HepG2 (cell line): ENCODE measurements around the gene DPEP3. TPM values are rescaled to one million over a fixed set of nuclear protein-coding genes. Genes with fewer than 3 reads are reported as not detected.
A peak's percentile ranks its signal among the peaks of the same experiment; 100 is the strongest.

Source experiments
- ATAC-seq: fragments of 200-7000 bp; cut with Tn5 transposase; 3 replicates; pipeline ENCODE4 v1.9.1; 2020; ENCODE audit warnings: mild to moderate bottlenecking, moderate library complexity
- BruUV-seq: library from RNA; stranded (reverse); fragments of 400-500 nt; replicated peaks from 2 replicates; lab custom pipeline; 2021; lab: Mats Ljungman, UMichigan
- CTCF ChIA-PET: fragments of 300-600 bp; formaldehyde crosslinking; extraction: SDS; loops from one replicate; lab custom pipeline; 2021; ENCODE audit warnings: low total read pairs, inconsistent platforms, low intra/inter-chr PET ratio; lab: Yijun Ruan, JAX
- POLR2A ChIA-PET: fragments of 350-600 bp; sonication (Branson Sonifier 250); formaldehyde crosslinking; loops from one replicate; lab custom pipeline; 2020; ENCODE audit warnings: antibody characterized with exemption, inconsistent platforms; lab: Yijun Ruan, JAX
- DNase-seq: peaks from one replicate; pipeline ENCODE4 v3.0.0-alpha.2; 2015; ENCODE audit warnings: low spot score
- FAIRE-seq: peaks from 3 replicates; lab custom pipeline; 2011; peaks lifted over from hg19 to GRCh38; lab: Jason Lieb, UNC
- H2AFZ ChIP-seq: one replicate; pipeline ENCODE4 v1.6.1; 2011; ENCODE audit warnings: low read length, inconsistent platforms
- H3K27ac ChIP-seq: fragments of 300-600 bp; 3 replicates; pipeline ENCODE4 v1.8.0; 2011; ENCODE audit warnings: mixed run types, mild to moderate bottlenecking, mixed read lengths, low read length, inconsistent platforms; ENCODE audit not compliant: insufficient read depth; ENCODE audit errors: extremely low read length
- H3K27me3 ChIP-seq, 2 experiments: fragments of 200-600 bp in 1 of 2; 2 replicates in 1 of 2; 3 replicates in 1 of 2; pipeline versions ENCODE4 v1.6.0 to v1.8.0; 2011; ENCODE audit warnings: low read length in 2 of 2, mild to moderate bottlenecking in 2 of 2, moderate library complexity in 2 of 2, inconsistent platforms in 1 of 2; ENCODE audit not compliant: insufficient read depth in 2 of 2, control insufficient read depth in 1 of 2
- H3K36me3 ChIP-seq, 2 experiments: fragments of 200-600 bp in 1 of 2; replicated peaks in 1 of 2; 2 replicates in 1 of 2; 3 replicates in 1 of 2; pipeline versions ENCODE4 v1.5.1 to v1.8.0; 2011; ENCODE audit warnings: low read length in 2 of 2, inconsistent platforms in 1 of 2; ENCODE audit not compliant: insufficient read depth in 2 of 2, control insufficient read depth in 1 of 2
- H3K4me1 ChIP-seq: 2 replicates; pipeline ENCODE4 v1.5.1; 2012; ENCODE audit warnings: low read length, inconsistent platforms; ENCODE audit not compliant: insufficient read depth
- H3K4me2 ChIP-seq: 2 replicates; pipeline ENCODE4 v1.6.0; 2011; ENCODE audit warnings: low read depth, low read length, inconsistent platforms
- H3K4me3 ChIP-seq, 3 experiments: fragments of 200-600 bp in 1 of 3; sonication (generic), shearing (Covaris generic) in 1 of 3; replicated peaks in 1 of 3; 2 replicates each; pipeline ENCODE4 v1.5.1; 2011 to 2016; ENCODE audit warnings: low read length in 3 of 3, inconsistent platforms in 2 of 3, low read depth in 2 of 3, mild to moderate bottlenecking in 2 of 3, control low read depth in 1 of 3, mixed read lengths in 1 of 3; ENCODE audit not compliant: insufficient read depth in 1 of 3
- H3K79me2 ChIP-seq: one replicate; pipeline ENCODE4 v1.6.1; 2011; ENCODE audit warnings: low read length, inconsistent platforms; ENCODE audit not compliant: insufficient read depth
- H3K9ac ChIP-seq: 2 replicates; pipeline ENCODE4 v1.6.0; 2011; ENCODE audit warnings: mild to moderate bottlenecking, low read depth, low read length, inconsistent platforms; ENCODE audit not compliant: insufficient read depth
- H3K9me3 ChIP-seq: 2 replicates; pipeline ENCODE4 v1.5.1; 2012; ENCODE audit warnings: mild to moderate bottlenecking, low read length
- H4K20me1 ChIP-seq: 2 replicates; pipeline ENCODE4 v1.6.0; 2011; ENCODE audit warnings: inconsistent platforms, mild to moderate bottlenecking, low read length, moderate library complexity; ENCODE audit not compliant: insufficient read depth
- ARNT2 ChIP-seq: sonication (generic); formaldehyde crosslinking; IDR thresholded peaks from 2 replicates; pipeline ENCODE4 v1.8.0; 2022; ENCODE audit warnings: mild to moderate bottlenecking, low read depth, missing genetic modification reagents, moderate library complexity
- FOXC1 ChIP-seq: sonication (generic); formaldehyde crosslinking; IDR thresholded peaks from 2 replicates; pipeline ENCODE4 v1.8.0; 2022; ENCODE audit warnings: mild to moderate bottlenecking, missing genetic modification reagents, borderline replicate concordance
- FOXJ3 ChIP-seq: sonication (generic); formaldehyde crosslinking; IDR thresholded peaks from 2 replicates; pipeline ENCODE4 v1.4.0; 2020; ENCODE audit warnings: missing genetic modification reagents, mild to moderate bottlenecking, borderline replicate concordance
- FOXP1 ChIP-seq, 2 experiments: fragments of 450-650 bp in 1 of 2; IDR thresholded peaks; 2 replicates each; pipeline ENCODE4 v1.6.1; 2017 to 2018; ENCODE audit warnings: antibody characterized with exemption in 1 of 2
- GLI4 ChIP-seq: sonication (generic); formaldehyde crosslinking; IDR thresholded peaks from 2 replicates; pipeline ENCODE4 v1.5.1; 2020; ENCODE audit warnings: missing genetic modification reagents, mild to moderate bottlenecking, moderate library complexity, borderline replicate concordance
- HNRNPK ChIP-seq: fragments of 200-400 bp; formaldehyde crosslinking; IDR thresholded peaks from 2 replicates; pipeline ENCODE4 v1.6.1; 2018; ENCODE audit warnings: low read length, low read depth, moderate library complexity, mild to moderate bottlenecking; ENCODE audit not compliant: poor library complexity, severe bottlenecking
- HOXA7 ChIP-seq: sonication (generic); formaldehyde crosslinking; IDR thresholded peaks from 2 replicates; pipeline ENCODE4 v1.8.1; 2022; ENCODE audit warnings: mild to moderate bottlenecking, missing genetic modification reagents, moderate library complexity
- MYC ChIP-seq: sonication (generic); formaldehyde crosslinking; IDR thresholded peaks from 2 replicates; pipeline ENCODE4 v1.9.0; 2021; ENCODE audit warnings: missing genetic modification reagents, borderline replicate concordance
- RAD21 ChIP-seq: fragments of 450-650 bp; formaldehyde crosslinking; IDR thresholded peaks from 2 replicates; pipeline ENCODE4 v1.5.0; 2020; ENCODE audit warnings: mild to moderate bottlenecking
- ZFYVE20 ChIP-seq: sonication (generic); formaldehyde crosslinking; IDR thresholded peaks from 2 replicates; pipeline ENCODE4 v1.8.0; 2023; ENCODE audit warnings: low read depth, mild to moderate bottlenecking, moderate library complexity, missing genetic modification reagents, borderline replicate concordance
- ZKSCAN8 ChIP-seq: IDR thresholded peaks from 2 replicates; pipeline ENCODE4 v1.6.1; 2016; ENCODE audit warnings: borderline replicate concordance, missing genetic modification reagents, missing compliant biosample characterization
- ZNF235 ChIP-seq: sonication (generic); formaldehyde crosslinking; IDR thresholded peaks from 2 replicates; pipeline ENCODE4 v1.8.1; 2023; ENCODE audit warnings: mild to moderate bottlenecking, missing genetic modification reagents, borderline replicate concordance
- ZNF333 ChIP-seq: sonication (generic); formaldehyde crosslinking; IDR thresholded peaks from 2 replicates; pipeline ENCODE4 v1.4.0; 2020; ENCODE audit warnings: mild to moderate bottlenecking, missing genetic modification reagents, borderline replicate concordance
- ZNF34 ChIP-seq: sonication (generic); formaldehyde crosslinking; IDR thresholded peaks from 2 replicates; pipeline ENCODE4 v1.4.0; 2020; ENCODE audit warnings: mild to moderate bottlenecking, missing genetic modification reagents, borderline replicate concordance
- ZNF674 ChIP-seq: sonication (generic); formaldehyde crosslinking; IDR thresholded peaks from 2 replicates; pipeline ENCODE4 v1.5.0; 2020; ENCODE audit warnings: low read depth, mild to moderate bottlenecking, missing genetic modification reagents
- ZNF839 ChIP-seq: sonication (generic); formaldehyde crosslinking; IDR thresholded peaks from 2 replicates; pipeline ENCODE4 v1.4.0; 2020; ENCODE audit warnings: missing genetic modification reagents, mild to moderate bottlenecking, borderline replicate concordance
- WGBS: methylation state at CpG from one replicate; pipeline ENCODE4 v1.1.6; 2017; ENCODE audit warnings: low lambda C conversion rate; 5-methylcytosine and 5-hydroxymethylcytosine counted together
- in situ Hi-C: cut with HindIII; loops from 2 replicates; pipeline ENCODE4 v1.10.0; 2017; ENCODE audit warnings: low pct_unique_long_range_greater_than_20kb; ENCODE audit not compliant: extremely low pct_ligation_motif_present
- intact Hi-C: fragments of 100-400 bp; cut with micrococcal nuclease; formaldehyde crosslinking; loops from one replicate; pipeline ENCODE4 v1.10.0; 2022; ENCODE audit not compliant: unreplicated experiment
- polyA plus RNA-seq, 8 experiments: library from polyadenylated mRNA; depleted of rRNA in 3 of 8; stranded (reverse) in 7 of 8; unstranded in 1 of 8; fragments of >200 nt; fragmentation: Illumina TruSeq in 4 of 8; extraction: Trizol in 4 of 8; gene quantifications; 2 replicates each; pipeline versions ENCODE4 v1.2.1 to v1.2.3, GENCODE V29; 2011 to 2016; ENCODE audit warnings: low read depth in 4 of 8, missing spikeins in 1 of 8, mixed read lengths in 1 of 8; ENCODE audit not compliant: insufficient read depth in 1 of 8
- total RNA-seq, 5 experiments: library from RNA; depleted of rRNA; stranded (reverse); fragments of >200 nt; fragmentation: Illumina TruSeq; extraction: Trizol; gene quantifications; 2 replicates each; pipeline ENCODE4 v1.2.3, GENCODE V29; 2016; ENCODE audit warnings: low read depth in 1 of 5
- TF ChIP-seq, protein P1 (sequence below): sonication (generic); formaldehyde crosslinking; IDR thresholded peaks from 2 replicates; pipeline ENCODE4 v1.5.0; 2020; ENCODE audit warnings: mild to moderate bottlenecking, missing genetic modification reagents, moderate library complexity
- TF ChIP-seq, protein P2 (sequence below): fragments of 450-650 bp; IDR thresholded peaks from 2 replicates; pipeline ENCODE4 v1.6.1; 2016

The DPEP3 gene
- total and polyA plus RNA-seq, 2 of the 13 experiments (the other 11 are each of a cell fraction or from before 2014, with no cell fraction given), result not detected

DNA sequence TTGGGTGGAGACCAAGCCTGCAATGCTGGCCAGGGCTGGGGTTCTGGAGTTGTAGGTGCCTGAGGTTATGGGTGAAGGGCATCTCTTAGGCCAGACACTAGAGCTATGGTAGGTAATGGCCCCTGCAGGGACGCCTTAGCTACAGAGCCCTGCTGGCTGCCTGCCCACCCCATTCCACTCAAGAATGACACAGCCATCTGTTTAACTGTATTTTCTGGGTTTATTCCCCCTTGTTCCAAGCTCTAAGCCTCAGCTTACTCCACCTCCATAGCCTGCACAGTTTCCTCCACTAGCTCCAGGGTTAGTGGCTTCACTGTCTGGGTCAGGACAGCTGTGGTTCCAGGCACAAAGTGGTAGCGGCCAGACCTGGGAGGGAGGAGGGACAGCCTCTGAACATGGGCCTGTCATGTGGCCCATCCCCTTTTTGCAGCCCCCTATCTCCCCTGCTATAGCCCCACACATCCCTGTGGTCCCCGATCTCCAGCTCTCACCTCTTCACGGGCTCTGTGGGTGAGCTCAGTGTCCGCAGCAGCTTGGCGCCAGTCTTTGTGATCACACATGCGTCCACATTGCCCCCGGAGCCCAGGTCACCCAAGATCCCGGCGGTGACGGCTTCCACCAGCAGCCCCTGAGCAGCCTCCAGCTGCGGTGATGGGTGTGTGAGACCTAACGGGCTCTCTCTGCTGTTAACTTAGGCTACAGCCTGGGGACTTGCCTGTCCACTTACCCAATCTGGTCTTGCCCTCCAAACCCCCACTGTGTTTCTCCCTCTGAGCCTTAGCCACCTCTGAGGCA lies 45.8 kb downstream of the DPEP3 start:
- no peak for DNase-seq
- no peaks in the 10 kb centered on the region for H4K20me1 ChIP-seq
- peaks cover 24% of the 10 kb centered on the region for H3K79me2 ChIP-seq
- H3K9ac ChIP-seq, result peak overlapping the region; percentile 67
- H3K36me3 ChIP-seq, result peaks cover 6 to 11% of the 10 kb centered on the region in 2 experiments; a peak in 2 of 5 replicates
- H3K4me1 ChIP-seq, result peaks cover 30% of the 10 kb centered on the region
- intact Hi-C loops, result loop anchor here (1.0 kb wide), 2 partner anchors 9 to 106 kb away; no protein-coding TSS in a partner anchor
- ChIA-PET CTCF (interaction anchor here (2.4 kb wide), 1 partner anchor 118 kb away, joined by 6 read pairs; no protein-coding TSS in a partner anchor), POLR2A (interaction anchor here (0.6 to 4.6 kb wide), 14 partner anchors 9 to 145 kb away, joined by 3 to 40 read pairs (median 8); partner anchors contain the start of genes LCAT, PSKH1, RANBP10 and TSNAXIP1)
- no TSS peak for BruUV-seq
- in situ Hi-C loops, result loop anchor here (10.0 kb wide), 1 partner anchor 270 kb away; the partner anchor contains the start of genes ACD, C16orf86, ENKD1 and PARD6A
- 50% methylated on average over 5 of the region's 13 CpGs for WGBS
- H3K4me3 ChIP-seq, result peak overlapping the region; percentile 86 to 97 (median 97)
- H2AFZ ChIP-seq, result no peak overlapping the region
- no peak for FAIRE-seq
- H3K27ac ChIP-seq, result peak overlapping the region; percentile 35
- peak overlapping the region; percentile 99 for H3K4me2 ChIP-seq
- no peaks in the 10 kb centered on the region; a peak in 1 of 5 replicates for H3K27me3 ChIP-seq
- peak; percentile 3 for ATAC-seq
- H3K9me3 ChIP-seq, result no peaks in the 10 kb centered on the region
- TF ChIP-seq GLI4 (CRISPR knock-in tag), result no peak
- TF ChIP-seq RAD21, result no peak
- 0 out of 2 replicates have a peak, but pooled peaks have one; percentile 4 for TF ChIP-seq ARNT2
- no peak for TF ChIP-seq FOXJ3 (CRISPR knock-in tag)
- TF ChIP-seq ZNF674 (CRISPR knock-in tag), result 0 out of 2 replicates have a peak, but pooled peaks have one; percentile 65
- TF ChIP-seq MYC (CRISPR knock-in tag), result no peak
- TF ChIP-seq HOXA7 (CRISPR knock-in tag), result no peak
- no peak for TF ChIP-seq FOXC1 (CRISPR knock-in tag)
- TF ChIP-seq FOXP1 (IDR thresholded peaks at IDR 0.05), result no peak
- no peak for TF ChIP-seq FOXP1 (CRISPR knock-in tag; IDR thresholded peaks at IDR 0.05)
- no peak for TF ChIP-seq ZNF235
- TF ChIP-seq ZNF839, result no peak
- 0 out of 2 replicates have a peak, but pooled peaks have one; percentile 68 for TF ChIP-seq ZFYVE20 (CRISPR knock-in tag)
- TF ChIP-seq, protein P1, sequence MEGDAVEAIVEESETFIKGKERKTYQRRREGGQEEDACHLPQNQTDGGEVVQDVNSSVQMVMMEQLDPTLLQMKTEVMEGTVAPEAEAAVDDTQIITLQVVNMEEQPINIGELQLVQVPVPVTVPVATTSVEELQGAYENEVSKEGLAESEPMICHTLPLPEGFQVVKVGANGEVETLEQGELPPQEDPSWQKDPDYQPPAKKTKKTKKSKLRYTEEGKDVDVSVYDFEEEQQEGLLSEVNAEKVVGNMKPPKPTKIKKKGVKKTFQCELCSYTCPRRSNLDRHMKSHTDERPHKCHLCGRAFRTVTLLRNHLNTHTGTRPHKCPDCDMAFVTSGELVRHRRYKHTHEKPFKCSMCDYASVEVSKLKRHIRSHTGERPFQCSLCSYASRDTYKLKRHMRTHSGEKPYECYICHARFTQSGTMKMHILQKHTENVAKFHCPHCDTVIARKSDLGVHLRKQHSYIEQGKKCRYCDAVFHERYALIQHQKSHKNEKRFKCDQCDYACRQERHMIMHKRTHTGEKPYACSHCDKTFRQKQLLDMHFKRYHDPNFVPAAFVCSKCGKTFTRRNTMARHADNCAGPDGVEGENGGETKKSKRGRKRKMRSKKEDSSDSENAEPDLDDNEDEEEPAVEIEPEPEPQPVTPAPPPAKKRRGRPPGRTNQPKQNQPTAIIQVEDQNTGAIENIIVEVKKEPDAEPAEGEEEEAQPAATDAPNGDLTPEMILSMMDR (CRISPR knock-in tag), result 0 out of 2 replicates have a peak, but pooled peaks have one; percentile 6
- no peak for TF ChIP-seq HNRNPK
- TF ChIP-seq ZKSCAN8 (CRISPR knock-in tag), result no peak
- no peak for TF ChIP-seq ZNF333 (CRISPR knock-in tag)
- TF ChIP-seq ZNF34 (CRISPR knock-in tag), result no peak
- TF ChIP-seq, protein P2, sequence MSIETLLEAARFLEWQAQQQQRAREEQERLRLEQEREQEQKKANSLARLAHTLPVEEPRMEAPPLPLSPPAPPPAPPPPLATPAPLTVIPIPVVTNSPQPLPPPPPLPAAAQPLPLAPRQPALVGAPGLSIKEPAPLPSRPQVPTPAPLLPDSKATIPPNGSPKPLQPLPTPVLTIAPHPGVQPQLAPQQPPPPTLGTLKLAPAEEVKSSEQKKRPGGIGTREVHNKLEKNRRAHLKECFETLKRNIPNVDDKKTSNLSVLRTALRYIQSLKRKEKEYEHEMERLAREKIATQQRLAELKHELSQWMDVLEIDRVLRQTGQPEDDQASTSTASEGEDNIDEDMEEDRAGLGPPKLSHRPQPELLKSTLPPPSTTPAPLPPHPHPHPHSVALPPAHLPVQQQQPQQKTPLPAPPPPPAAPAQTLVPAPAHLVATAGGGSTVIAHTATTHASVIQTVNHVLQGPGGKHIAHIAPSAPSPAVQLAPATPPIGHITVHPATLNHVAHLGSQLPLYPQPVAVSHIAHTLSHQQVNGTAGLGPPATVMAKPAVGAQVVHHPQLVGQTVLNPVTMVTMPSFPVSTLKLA, result no peak
